Naive thymus-derived CD4-positive, alpha-beta T cell (primary cell): Measurements from ENCODE around the gene TSPYL1. TPM values are rescaled to one million over a fixed set of nuclear protein-coding genes. Genes with fewer than 3 reads are reported as not detected.

ENCODE experiments used
- ATAC-seq: fragments of 150-1000 bp; cut with Tn5 transposase; 2 replicates; pipeline ENCODE4 v1.10.0; 2021; ENCODE audit warnings: mild to moderate bottlenecking, moderate library complexity
- CTCF ChIA-PET: fragments of 350-600 bp; sonication (Branson Sonifier 250); formaldehyde crosslinking; loops from one replicate; lab custom pipeline; 2021; ENCODE audit warnings: antibody characterized with exemption; lab: Charles Lee
- POLR2A ChIA-PET: fragments of 350-600 bp; sonication (Branson Sonifier 250); formaldehyde crosslinking; loops from one replicate; lab custom pipeline; 2021; ENCODE audit warnings: antibody characterized with exemption, inconsistent platforms; lab: Charles Lee
- DNase-seq, 9 donors: peaks; one replicate each; pipeline versions ENCODE4 v3.0.0 to v3.0.0-alpha.2; 2020 to 2022; ENCODE audit warnings: mixed read lengths in 1 of 9
- H3K27ac ChIP-seq: one replicate; pipeline ENCODE4 v1.7.0; 2013; ENCODE audit warnings: mild to moderate bottlenecking, low read depth, low read length, moderate library complexity
- H3K27me3 ChIP-seq, 2 donors: one replicate each; pipeline ENCODE4 v1.7.0; 2013; ENCODE audit warnings: low read length in 2 of 2, mild to moderate bottlenecking in 2 of 2, moderate library complexity in 2 of 2; ENCODE audit not compliant: control insufficient read depth in 2 of 2, insufficient read depth in 2 of 2
- H3K36me3 ChIP-seq, 3 experiments: 1 replicate in 2 of 3; 2 replicates in 1 of 3; pipeline ENCODE4 v1.7.0; 2013; ENCODE audit warnings: low read length in 3 of 3, mild to moderate bottlenecking in 3 of 3, moderate library complexity in 1 of 3; ENCODE audit not compliant: insufficient read depth in 3 of 3, control insufficient read depth in 2 of 3
- H3K4me1 ChIP-seq, 2 donors: one replicate each; pipeline ENCODE4 v1.7.0; 2013; ENCODE audit warnings: low read length in 2 of 2, mild to moderate bottlenecking in 2 of 2, moderate library complexity in 1 of 2; ENCODE audit not compliant: control insufficient read depth in 2 of 2, insufficient read depth in 2 of 2
- H3K4me3 ChIP-seq: 2 replicates; pipeline ENCODE4 v1.7.0; 2013; ENCODE audit warnings: mild to moderate bottlenecking, low read length
- H3K9me3 ChIP-seq, 3 experiments: 1 replicate in 2 of 3; 2 replicates in 1 of 3; pipeline ENCODE4 v1.7.0; 2013; ENCODE audit warnings: low read length in 3 of 3; ENCODE audit not compliant: control insufficient read depth in 2 of 3
- H3K27ac Mint-ChIP-seq, 9 donors: one replicate each; pipeline ENCODE4 v1.8.0; 2020 to 2022; ENCODE audit warnings: mixed read lengths in 9 of 9, mild to moderate bottlenecking in 8 of 9, moderate library complexity in 5 of 9, inconsistent platforms in 2 of 9
- H3K27me3 Mint-ChIP-seq, 5 donors: one replicate each; pipeline ENCODE4 v1.8.0; 2021 to 2022; ENCODE audit warnings: mixed read lengths in 5 of 5, mild to moderate bottlenecking in 1 of 5
- H3K36me3 Mint-ChIP-seq, 5 donors: one replicate each; pipeline ENCODE4 v1.8.0; 2020 to 2022; ENCODE audit warnings: mixed read lengths in 5 of 5, mild to moderate bottlenecking in 3 of 5, inconsistent platforms in 1 of 5
- H3K4me1 Mint-ChIP-seq, 7 donors: one replicate each; pipeline ENCODE4 v1.8.0; 2020 to 2022; ENCODE audit warnings: mixed read lengths in 7 of 7, mild to moderate bottlenecking in 3 of 7, inconsistent platforms in 1 of 7
- H3K4me3 Mint-ChIP-seq, 10 donors: one replicate each; pipeline ENCODE4 v1.8.0; 2020 to 2022; ENCODE audit warnings: mild to moderate bottlenecking in 10 of 10, mixed read lengths in 10 of 10, moderate library complexity in 6 of 10, inconsistent platforms in 2 of 10
- H3K9me3 Mint-ChIP-seq, 11 donors: one replicate each; pipeline ENCODE4 v1.8.0; 2020 to 2022; ENCODE audit warnings: mixed read lengths in 11 of 11, mild to moderate bottlenecking in 4 of 11, inconsistent platforms in 1 of 11, moderate library complexity in 1 of 11
- intact Hi-C, 2 donors: fragments of 100-400 bp; cut with micrococcal nuclease; formaldehyde crosslinking; loops; one replicate each; pipeline ENCODE4 v1.15.1; 2023
- polyA plus RNA-seq, 2 donors: library from polyadenylated mRNA; unstranded; fragments of 300-500 nt; fragmentation: Illumina TruSeq; gene quantifications; one replicate each; pipeline ENCODE4 v1.2.3, GENCODE V29; 2021
- total RNA-seq, 6 experiments: library from RNA in 5 of 6; stranded (reverse) in 5 of 6; gene quantifications; 1 replicate in 5 of 6; 2 replicates in 1 of 6; pipeline ENCODE4 v1.2.3 and lab custom pipeline; 2021 to 2026

Gene TSPYL1
- total and polyA plus RNA-seq, 7 experiments from 2014 or later: 34.9 to 226 (median 98.3) TPM

DNA sequence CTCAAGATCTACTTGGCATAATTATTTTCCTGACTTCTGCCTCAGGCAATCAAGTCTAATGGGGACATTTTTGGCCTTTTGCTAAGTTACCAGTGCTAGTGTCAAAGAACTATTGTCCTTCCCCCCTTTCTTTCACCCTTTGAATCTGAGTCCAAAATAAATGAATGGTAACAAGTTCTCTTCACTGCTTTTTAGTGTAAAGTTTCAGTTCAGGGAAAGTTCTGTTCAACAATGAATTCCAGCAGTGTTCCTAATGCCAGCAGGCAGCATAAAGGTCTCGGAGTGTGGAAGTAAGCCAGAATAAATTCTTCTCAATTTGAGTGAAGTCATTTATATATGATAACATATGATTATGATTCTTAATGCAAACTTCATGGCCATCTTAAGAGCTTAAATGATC is 20.8 kb upstream of the TSPYL1 start:
- ChIA-PET POLR2A (no interaction called here), CTCF (no interaction called here)
- no peak for ATAC-seq
- Mint-ChIP-seq H3K27me3 (peaks cover 0 to 3% (median 0%) of the 10 kb centered on the region in 5 donors), H3K4me1 (peaks cover 0 to 11% (median 0%) of the 10 kb centered on the region in 7 donors), H3K9me3 (peaks cover 0 to 9% (median 4%) of the 10 kb centered on the region in 11 donors), H3K27ac (no peak overlapping the region), H3K36me3 (peaks cover 0 to 23% (median 9%) of the 10 kb centered on the region in 5 donors), H3K4me3 (no peak overlapping the region)
- Histone ChIP-seq H3K9me3 (peaks cover 0 to 7% (median 3%) of the 10 kb centered on the region in 3 experiments), H3K36me3 (no peaks in the 10 kb centered on the region), H3K4me1 (no peaks in the 10 kb centered on the region), H3K4me3 (no peak overlapping the region), H3K27ac (no peak overlapping the region), H3K27me3 (no peaks in the 10 kb centered on the region)
- intact Hi-C loops: no loop called here
- DNase-seq: no peak

GRCh38 chr6:116298973-116299372 is 19.2 kb upstream of the TSPYL1 start:
- Mint-ChIP-seq H3K27me3 (peaks cover 0 to 8% (median 0%) of the 10 kb centered on the region in 5 donors), H3K9me3 (peaks cover 0 to 9% (median 4%) of the 10 kb centered on the region in 11 donors), H3K4me3 (no peak overlapping the region), H3K36me3 (peaks cover 0 to 23% (median 9%) of the 10 kb centered on the region in 5 donors), H3K4me1 (peaks cover 0 to 10% (median 0%) of the 10 kb centered on the region in 7 donors), H3K27ac (no peak overlapping the region)
- Histone ChIP-seq H3K9me3 (peaks cover 0 to 7% (median 3%) of the 10 kb centered on the region in 3 experiments), H3K4me3 (no peak overlapping the region), H3K4me1 (no peaks in the 10 kb centered on the region), H3K27ac (no peak overlapping the region), H3K27me3 (no peaks in the 10 kb centered on the region), H3K36me3 (no peaks in the 10 kb centered on the region)
- intact Hi-C loops: no loop called here
- ChIA-PET POLR2A (no interaction called here), CTCF (interaction anchor here (0.6 kb wide), 1 partner anchor 92 kb away, joined by 4 read pairs; no protein-coding TSS in a partner anchor)
- no peak for DNase-seq
- ATAC-seq: no peak

- ATAC-seq (no peak), DNase-seq (no peak)
- no peaks in the 10 kb centered on the region for H3K27me3 ChIP-seq
- H3K27me3 Mint-ChIP-seq: peaks cover 0 to 8% (median 0%) of the 10 kb centered on the region in 5 donors
- H3K4me3 Mint-ChIP-seq: no peak overlapping the region
- ChIA-PET POLR2A (no interaction called here), CTCF (no interaction called here)
- peaks cover 0 to 8% (median 0%) of the 10 kb centered on the region in 7 donors for H3K4me1 Mint-ChIP-seq
- H3K9me3 ChIP-seq: peaks cover 0 to 7% (median 3%) of the 10 kb centered on the region in 3 experiments
- no peaks in the 10 kb centered on the region for H3K4me1 ChIP-seq
- intact Hi-C loops: no loop called here
- H3K27ac ChIP-seq: no peak overlapping the region
- H3K27ac Mint-ChIP-seq: no peak overlapping the region
- no peak overlapping the region for H3K4me3 ChIP-seq
- H3K9me3 Mint-ChIP-seq: peaks cover 0 to 9% (median 4%) of the 10 kb centered on the region in 11 donors
- no peaks in the 10 kb centered on the region for H3K36me3 ChIP-seq
- peaks cover 0 to 23% (median 9%) of the 10 kb centered on the region in 5 donors for H3K36me3 Mint-ChIP-seq
Measured at GRCh38 chr6:116298273-116298672, 18.5 kb upstream of the TSPYL1 start.

DNA sequence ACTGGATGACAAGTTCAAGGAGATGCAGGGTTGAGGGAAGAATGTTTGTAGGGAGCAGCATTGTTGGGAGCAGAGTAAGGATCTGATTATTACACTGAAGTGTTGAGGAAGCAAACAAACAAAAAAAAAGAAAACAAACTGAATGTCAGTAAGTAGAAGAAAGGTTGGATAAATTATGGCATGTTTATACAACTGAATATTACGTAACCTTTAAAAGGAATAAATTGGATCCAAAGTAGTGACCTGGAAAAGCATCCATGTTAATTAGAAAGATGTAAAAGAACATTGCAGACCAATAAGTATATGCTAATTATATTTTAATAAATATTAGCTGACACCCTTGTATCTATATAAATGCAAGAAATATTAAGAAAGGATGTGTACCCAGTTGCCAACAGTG is 12.8 kb upstream of the TSPYL1 start:
- ChIA-PET CTCF (interaction anchor here (0.6 to 2.8 kb wide), 2 partner anchors 165 to 243 kb away, joined by 5 to 7 read pairs; no protein-coding TSS in a partner anchor), POLR2A (no interaction called here)
- peaks cover 0 to 7% (median 0%) of the 10 kb centered on the region in 5 donors for H3K36me3 Mint-ChIP-seq
- H3K27me3 Mint-ChIP-seq: peaks cover 0 to 8% (median 0%) of the 10 kb centered on the region in 5 donors
- Histone ChIP-seq H3K27me3 (peaks cover 0 to 2% of the 10 kb centered on the region in 2 donors), H3K27ac (no peak overlapping the region), H3K4me1 (no peaks in the 10 kb centered on the region), H3K36me3 (no peaks in the 10 kb centered on the region), H3K9me3 (no peaks in the 10 kb centered on the region), H3K4me3 (no peak overlapping the region)
- H3K27ac Mint-ChIP-seq: no peak overlapping the region
- ATAC-seq (no peak), DNase-seq (no peak)
- H3K9me3 Mint-ChIP-seq: peaks cover 0 to 1% (median 0%) of the 10 kb centered on the region in 11 donors
- H3K4me1 Mint-ChIP-seq: peaks cover 0 to 4% (median 0%) of the 10 kb centered on the region in 7 donors
- intact Hi-C loops: no loop called here
- no peak overlapping the region for H3K4me3 Mint-ChIP-seq

GRCh38 chr6:116291701-116292396 is 12.1 kb upstream of the TSPYL1 start:
- peaks cover 0 to 2% (median 0%) of the 10 kb centered on the region in 7 donors for H3K4me1 Mint-ChIP-seq
- peaks cover 0 to 7% (median 0%) of the 10 kb centered on the region in 5 donors for H3K36me3 Mint-ChIP-seq
- no peak overlapping the region for H3K4me3 ChIP-seq
- DNase-seq (no peak), ATAC-seq (no peak)
- H3K27ac ChIP-seq: no peak overlapping the region
- no peaks in the 10 kb centered on the region for H3K4me1 ChIP-seq
- H3K27ac Mint-ChIP-seq: no peak overlapping the region
- H3K9me3 ChIP-seq: no peaks in the 10 kb centered on the region
- ChIA-PET CTCF (interaction anchor here (2.8 kb wide), 1 partner anchor 243 kb away, joined by 7 read pairs; no protein-coding TSS in a partner anchor), POLR2A (no interaction called here)
- H3K9me3 Mint-ChIP-seq: peaks cover 0 to 1% (median 0%) of the 10 kb centered on the region in 11 donors
- H3K27me3 ChIP-seq: peaks cover 0 to 2% of the 10 kb centered on the region in 2 donors
- H3K36me3 ChIP-seq: no peaks in the 10 kb centered on the region
- H3K27me3 Mint-ChIP-seq: peaks cover 0 to 8% (median 0%) of the 10 kb centered on the region in 5 donors
- intact Hi-C loops: no loop called here
- H3K4me3 Mint-ChIP-seq: no peak overlapping the region

GRCh38 chr6:116290799-116291198 is 11.1 kb upstream of the TSPYL1 start:
- ChIA-PET CTCF (interaction anchor here (4.3 kb wide), 1 partner anchor 22 kb away, joined by 35 read pairs; no protein-coding TSS in a partner anchor), POLR2A (no interaction called here)
- intact Hi-C loops: no loop called here
- no peak overlapping the region for H3K27ac Mint-ChIP-seq
- no peak overlapping the region for H3K27ac ChIP-seq
- H3K36me3 Mint-ChIP-seq: no peaks in the 10 kb centered on the region
- no peaks in the 10 kb centered on the region for H3K36me3 ChIP-seq
- no peak overlapping the region for H3K4me3 ChIP-seq
- no peaks in the 10 kb centered on the region for H3K9me3 ChIP-seq
- H3K9me3 Mint-ChIP-seq: no peaks in the 10 kb centered on the region
- H3K27me3 ChIP-seq: peaks cover 0 to 2% of the 10 kb centered on the region in 2 donors
- H3K4me1 ChIP-seq: no peaks in the 10 kb centered on the region
- no peak overlapping the region for H3K4me3 Mint-ChIP-seq
- no peak for ATAC-seq
- no peak for DNase-seq
- H3K4me1 Mint-ChIP-seq: no peaks in the 10 kb centered on the region
- H3K27me3 Mint-ChIP-seq: peaks cover 0 to 5% (median 0%) of the 10 kb centered on the region in 5 donors
